ENCODE results near the gene PHACTR3.

The PHACTR3 gene

DNA sequence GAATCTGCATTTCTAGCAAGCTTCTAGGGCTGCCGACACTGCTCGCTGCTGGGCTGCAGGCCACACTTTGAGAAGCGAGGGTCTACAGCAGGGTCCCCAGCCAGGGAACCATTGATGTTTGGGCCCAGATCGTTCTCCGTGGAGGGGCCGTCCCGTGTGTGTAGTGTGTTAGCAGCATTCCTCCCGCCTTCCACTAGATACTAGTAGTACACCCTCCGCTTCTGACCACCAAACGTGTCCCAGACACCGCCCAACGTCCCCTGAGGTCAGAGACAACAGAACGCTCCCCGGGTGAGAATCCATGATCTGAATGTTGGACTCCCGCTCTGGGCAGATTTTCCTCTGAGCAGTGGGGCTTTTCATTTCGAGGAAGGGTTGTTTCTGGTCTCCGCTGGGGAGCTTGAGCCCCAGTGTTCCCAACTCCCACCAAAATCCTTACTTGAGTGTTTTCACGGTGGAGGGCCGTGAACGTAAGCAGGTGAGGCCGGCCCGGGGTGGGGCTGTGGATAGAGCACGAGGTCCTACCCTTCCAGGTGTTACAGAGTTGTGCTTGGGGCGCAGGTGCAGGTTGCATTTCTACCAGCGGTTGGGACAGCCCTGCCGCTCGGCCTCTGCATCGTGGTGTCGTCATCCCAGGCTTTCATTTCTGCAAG lies 204.5 kb downstream of the PHACTR3 start:
- no peak for DNase-seq

DNA sequence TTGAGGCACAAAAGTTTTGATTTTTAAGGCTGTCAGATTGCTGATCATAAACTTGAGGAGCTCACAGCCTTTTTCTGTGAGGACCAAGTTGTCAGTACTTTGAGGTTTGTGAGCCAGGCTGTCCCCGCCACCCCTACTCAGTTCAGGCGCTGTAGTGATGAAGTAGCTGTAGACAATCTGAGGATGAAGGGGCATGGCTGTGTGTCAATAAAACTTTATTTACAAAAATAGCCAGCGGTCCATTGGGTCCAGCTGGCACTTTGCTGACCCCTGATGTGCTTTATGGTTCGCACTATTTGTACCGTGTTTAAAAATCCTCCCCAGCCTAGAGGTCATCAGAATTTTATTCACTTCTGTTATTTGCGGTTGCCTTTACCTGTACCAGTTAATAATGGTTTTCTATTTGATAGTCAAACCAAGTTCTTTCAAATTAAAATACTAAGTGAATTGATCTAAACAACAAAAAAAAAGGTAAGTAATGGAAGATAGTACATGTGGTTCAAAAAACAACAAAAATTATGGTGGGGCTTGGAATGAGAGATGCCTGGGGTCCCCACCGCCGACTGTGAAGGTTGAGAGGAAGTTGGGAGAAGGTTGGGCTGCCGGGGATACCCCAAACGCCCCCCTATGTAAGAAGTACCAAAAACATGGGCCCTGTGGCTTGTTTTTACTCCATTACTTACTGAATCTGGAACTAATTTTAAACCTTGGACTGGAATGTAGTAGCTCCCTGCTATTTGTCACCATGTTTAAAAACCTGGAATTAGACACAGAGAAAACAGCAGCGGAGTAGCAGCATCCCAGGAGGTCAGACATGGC lies 205.5 kb downstream of the PHACTR3 start:
- DNase-seq = no peak

DNA sequence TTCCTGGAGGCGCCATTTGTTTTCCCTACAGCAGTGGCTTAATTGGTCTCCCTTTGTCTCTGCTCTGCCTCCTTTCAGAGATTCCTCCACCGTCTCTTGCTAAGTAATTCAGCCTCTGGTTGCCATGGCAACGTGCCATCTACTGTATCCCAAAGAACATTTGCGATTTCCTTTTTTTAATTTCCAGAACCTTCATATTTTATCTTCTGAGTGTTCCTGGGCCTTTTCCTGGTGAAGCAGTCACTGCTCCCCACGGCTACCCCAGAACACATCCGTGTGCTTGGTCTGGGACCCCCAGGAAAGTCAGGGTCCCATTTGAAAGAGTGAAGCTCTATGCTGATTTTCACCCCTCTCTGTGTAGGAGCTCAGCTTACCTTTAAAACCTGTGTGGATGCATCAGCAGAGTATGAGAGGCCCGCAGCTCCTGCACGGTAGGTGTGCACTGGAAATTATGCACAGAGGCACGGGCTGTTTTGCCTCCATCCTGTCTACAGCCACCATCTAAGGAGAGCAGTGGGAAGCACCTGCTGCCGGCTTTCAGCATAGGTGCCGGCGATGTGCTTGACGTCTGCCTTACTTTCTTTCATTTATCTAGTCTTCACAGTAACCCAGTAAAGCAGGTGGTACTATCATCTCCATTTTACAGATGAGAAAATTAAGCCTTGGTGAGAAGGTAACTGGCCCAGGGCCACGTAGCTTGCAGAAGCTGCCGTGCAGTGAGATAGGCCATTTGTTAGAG lies 206.3 kb downstream of the PHACTR3 start:
- DNase-seq = no peak

DNA sequence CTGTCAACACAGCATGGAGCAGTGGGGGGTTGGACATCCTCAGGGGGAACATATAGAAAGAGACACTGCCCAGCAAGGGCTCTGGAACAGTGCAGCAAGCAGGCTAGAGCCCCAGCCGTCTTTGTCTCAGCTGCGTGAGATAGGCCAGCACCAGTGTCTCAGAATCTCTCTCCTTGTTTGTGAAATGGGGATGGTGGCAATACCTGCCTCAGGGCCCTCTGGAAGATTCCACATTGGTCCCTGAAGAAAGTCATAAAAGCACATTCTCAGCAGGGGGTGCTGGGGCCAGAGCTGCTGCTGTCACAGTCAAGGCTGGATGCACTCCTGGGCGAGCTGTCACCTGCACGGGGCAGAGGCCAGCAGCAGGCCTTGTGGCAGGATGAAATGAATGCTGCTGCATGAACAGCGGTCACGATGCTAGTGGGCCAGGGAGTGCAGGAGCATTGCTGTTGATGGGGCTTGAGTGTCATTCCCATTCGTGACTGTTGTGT lies 207.4 kb downstream of the PHACTR3 start:
- DNase-seq = no peak

DNA sequence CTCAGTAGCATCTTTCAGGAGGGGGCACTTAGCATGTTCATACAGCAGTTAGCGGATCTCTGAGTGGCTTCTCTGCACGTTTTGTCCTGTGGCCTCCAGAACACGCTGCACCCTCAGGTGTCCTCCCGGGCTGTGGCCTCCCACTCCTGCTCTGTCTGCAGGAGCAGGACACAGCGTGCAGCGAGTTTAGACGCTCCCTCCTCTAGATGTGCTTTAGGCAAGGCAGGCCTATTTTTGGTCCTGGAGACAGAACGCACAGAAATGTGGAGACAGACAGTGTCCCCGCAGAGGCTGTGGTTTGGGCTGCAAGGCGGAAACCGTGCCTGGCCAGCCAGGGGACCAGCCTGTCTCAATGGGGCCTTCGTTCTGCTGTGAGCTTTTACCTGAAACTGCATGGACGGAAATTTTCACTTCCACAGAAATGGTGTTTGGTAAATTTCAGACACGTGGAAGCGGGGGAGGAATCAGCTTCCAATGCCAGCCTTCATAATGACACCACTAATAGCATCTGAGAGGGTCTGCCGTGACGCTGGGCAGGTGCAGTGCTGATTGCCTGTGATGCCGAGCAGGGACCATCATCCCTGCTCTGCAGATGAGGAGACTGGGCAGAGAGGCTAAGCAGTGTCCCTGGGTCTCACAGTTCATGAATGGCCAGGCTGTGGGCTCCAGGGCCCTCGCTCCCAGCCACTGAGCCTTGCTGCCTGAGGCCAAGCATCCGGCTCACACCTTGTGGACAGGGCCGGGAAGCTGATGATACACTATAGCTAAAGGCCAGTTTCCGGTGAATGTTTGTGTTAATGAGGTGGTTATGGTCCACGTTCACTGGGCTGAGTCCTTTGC lies 208.2 kb downstream of the PHACTR3 start:
- no peak for DNase-seq

DNA sequence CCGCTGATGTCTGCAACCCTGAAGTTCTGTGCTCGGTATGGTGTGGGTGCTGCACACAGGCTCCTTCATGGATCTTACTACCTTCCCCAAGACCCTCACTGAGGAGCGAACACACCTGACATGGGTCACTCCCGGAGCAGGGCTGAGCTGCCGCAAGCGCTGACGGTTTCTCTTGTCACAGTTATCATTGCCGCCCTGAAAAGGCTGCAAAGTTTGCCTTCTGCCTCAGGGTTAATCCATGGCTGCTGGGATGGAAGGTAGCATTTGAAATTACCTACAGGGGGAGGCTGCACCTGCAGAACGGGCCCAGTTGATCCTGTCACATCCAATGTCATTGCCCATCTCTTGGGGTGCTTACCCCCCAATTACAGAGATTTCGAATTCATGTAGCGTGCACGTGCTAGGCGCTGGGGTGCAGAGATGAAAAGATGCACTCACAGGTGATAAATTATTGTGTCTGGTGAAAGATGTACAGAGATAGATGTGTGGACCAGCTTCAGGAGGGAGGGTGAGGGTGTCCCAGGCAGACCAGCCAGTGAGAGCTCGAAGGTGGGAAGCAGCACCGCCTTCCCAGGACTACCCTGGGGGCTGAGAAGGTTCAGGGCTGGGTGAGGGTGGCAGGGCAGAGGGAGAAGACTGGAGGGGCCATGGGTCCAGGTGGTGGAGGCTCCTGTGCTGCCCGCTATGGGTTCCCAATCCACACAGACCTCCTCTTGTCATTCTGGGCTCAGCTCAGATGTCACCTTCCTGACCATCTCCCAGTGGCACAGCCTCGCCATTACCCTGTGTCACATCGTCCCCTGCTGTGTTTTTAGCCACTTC lies 209.0 kb downstream of the PHACTR3 start:
- DNase-seq = no peak

DNA sequence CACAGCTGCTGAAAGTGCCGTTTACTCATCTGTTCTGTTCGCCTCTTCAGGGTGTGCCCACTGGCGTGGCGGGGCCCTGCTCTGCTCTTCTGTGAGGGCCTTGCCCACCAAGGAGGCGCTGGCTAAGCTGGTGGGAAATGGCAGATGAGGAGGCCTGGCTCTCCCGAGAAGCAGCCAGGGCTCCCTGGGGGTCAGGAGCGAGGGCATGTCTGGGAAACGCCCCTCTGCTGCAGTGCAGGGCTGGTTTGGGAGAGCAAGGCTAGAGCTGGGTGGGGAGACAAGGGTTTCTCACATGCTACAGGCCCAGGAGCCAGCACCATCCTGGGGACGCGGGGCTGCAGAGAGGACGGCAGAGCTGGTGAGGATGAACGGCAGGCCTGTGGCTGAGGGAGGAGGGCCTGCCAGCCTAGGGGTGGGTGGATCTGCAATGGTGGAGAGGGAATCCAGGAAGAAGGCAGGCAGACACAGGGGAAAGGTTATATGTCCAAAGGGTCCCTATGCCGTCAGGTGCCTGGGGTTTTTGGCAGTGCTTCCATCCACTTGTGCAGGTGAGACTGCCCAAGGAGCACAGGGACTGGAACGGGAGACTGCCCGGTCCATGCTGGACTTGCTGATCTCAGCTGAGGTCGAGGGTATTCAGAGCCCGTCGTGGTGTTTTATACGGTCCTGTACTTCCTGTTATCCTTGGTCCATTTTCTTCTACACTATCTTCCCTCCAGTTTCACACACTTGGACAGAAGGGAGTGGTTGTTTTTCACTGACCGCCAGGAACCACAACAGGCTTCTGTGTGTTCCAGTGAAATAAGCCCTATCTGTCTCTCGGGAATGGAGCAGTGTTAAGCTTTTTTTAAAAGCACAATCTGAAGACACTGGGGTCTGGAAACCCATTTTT lies 209.9 kb downstream of the PHACTR3 start:
- no peak for DNase-seq

DNA sequence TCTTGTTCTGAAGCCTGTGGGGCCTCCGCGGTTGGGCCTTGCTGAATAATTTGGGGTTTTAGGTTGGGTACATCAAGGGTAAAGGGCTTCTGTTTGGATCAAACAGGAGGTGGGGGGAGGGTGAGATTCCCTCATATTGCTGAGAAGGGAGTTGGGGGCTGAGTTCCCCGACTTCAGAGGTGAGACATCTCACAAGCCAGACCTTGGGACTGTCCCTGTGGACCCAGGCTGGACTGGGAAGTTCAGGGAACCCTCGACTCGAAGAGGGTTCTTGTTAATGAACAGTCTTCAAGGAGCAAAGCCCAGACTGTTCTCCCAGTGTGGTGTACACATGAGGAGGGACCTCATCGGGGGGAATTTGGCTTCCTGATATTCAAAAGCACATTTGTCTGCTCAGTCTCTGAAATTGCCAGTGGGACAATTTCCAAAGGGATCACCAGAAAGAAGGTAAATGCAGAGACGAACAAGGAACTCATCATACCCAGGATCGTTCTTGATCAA lies 210.6 kb downstream of the PHACTR3 start:
- no peak for DNase-seq

DNA sequence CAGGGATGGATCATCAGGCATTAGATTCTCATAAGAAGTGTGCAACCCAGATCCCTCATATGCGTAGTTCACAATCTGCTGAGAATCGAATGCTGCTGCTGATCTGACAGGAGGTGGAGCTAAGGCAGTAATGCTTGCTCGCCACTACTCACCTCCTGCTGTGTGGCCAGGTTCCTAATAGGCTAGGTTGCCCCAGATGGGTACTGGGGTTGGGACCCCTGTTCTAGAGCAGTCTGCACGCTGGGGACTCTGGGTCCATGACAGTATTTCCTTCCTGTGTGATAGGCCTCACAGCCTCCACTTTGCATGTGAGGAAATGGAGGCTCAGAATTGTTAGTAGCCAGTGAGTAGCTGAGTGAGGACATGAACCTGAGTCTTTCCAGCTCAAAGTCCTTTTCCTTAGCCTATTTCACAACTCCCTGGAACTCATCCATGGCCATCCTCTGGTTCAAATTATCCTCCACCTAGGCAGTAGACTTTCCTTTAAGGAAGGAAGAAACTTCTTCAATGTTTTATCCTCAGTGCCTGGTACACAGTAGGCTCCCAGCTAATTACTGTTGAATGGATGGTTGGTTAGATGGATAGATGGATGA lies 211.9 kb downstream of the PHACTR3 start:
- DNase-seq = no peak

DNA sequence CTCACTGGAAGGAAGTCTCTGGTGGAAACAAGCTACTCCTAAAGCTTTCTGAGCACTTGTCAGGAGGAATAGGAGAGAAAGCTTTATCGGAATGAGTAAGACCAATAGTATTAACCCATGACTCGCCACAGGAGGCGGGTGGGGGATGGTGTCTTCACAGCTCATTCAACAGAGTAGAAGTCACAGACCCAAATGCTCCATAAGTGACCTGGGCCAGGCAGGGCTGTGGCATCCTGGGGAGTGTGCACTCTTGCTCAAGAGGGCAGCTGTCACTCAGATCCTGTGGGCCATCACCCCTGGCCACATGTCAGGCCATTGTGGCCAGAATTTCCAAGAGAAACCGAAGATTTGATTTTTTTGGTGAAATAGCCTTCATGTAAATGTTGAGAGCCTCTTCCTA lies 213.1 kb downstream of the PHACTR3 start:
- DNase-seq = no peak

DNA sequence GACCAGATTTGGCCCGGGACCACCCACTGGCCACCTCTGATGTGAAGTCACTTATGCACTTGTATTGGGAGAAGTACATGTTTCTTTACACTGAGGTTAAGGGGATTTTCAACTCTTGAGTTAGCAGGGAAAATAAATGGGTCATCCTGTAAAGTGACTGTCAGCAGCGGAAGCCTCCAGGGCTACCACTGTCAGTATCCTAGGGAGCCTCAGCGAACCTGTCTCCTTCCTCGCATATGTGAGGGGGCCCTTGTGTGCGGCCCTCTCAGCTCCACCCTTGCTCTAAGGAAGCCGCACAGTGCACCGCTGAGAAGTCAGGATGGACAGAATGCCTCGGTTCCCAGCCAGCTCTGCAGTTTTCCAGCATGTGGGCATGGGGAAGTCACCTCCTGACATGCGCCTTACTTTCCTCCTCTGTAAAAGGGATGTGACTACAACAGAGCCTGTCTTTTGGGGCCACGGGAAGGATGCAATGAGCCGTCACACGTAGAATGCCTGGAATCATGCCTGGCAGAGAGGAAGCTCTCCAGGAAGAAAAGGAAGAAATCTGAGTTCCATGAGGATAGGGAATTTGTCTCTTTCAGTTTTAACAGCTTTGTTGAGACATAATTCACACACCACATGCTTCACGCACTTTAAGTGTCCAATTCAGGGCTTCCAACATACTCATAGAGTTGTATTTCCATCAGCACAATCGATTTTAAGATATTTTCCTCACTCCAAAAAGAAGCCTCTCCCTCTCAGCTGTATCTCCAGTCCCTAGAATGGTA lies 213.7 kb downstream of the PHACTR3 start:
- DNase-seq = no peak

DNA sequence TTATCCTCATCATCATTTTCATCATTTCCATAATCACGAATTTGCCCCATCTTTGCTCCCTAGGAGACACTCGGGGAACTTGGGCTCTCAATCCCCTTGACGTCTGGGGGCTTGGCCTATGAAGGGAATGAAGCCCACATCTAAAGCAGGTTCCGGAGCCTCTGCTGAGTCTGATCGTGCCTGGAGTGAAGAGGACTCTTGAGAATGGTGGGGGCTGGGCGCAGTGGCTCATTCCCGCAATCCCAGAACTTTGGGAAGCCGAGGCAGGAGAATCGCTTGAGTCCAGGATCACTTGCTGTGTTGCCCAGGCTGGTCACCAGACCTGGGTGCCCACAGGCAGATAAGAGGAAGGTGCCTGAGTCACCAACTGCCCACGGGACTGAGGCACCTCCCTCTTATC lies 214.6 kb downstream of the PHACTR3 start:
- no peak for DNase-seq

DNA sequence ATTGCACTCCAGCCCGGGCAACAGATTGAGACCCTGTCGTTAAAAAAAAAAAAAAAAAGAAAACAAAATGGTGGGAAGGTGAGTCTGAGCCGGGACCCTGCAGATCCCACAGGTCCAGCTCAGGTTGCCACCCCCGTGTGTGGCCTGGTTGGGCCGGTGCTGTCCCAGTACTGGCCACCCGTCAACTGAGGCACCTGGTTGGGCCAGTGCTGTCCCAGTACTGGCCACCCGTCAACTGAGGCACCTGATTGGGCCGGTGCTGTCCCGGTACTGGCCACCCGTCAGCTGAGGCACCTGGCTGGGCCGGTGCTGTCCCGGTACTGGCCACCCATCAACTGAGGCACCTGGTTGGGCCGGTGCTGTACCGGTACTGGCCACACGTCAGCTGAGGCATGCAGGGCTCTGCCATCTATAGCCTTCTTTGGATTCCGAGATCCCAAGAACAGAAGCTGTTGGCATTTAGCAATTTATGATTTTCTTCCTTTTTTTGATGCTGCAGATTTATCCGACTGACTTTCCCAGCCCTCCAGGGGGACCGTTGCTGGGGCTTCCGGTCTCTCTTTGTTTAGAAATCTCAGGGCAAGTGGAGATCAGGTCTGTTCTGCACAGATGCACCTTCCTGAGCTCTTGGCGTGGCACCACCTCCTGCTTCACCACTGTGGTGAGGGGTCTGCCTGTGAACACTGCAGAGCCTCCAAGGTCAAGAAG lies 215.3 kb downstream of the PHACTR3 start:
- DNase-seq = no peak

DNA sequence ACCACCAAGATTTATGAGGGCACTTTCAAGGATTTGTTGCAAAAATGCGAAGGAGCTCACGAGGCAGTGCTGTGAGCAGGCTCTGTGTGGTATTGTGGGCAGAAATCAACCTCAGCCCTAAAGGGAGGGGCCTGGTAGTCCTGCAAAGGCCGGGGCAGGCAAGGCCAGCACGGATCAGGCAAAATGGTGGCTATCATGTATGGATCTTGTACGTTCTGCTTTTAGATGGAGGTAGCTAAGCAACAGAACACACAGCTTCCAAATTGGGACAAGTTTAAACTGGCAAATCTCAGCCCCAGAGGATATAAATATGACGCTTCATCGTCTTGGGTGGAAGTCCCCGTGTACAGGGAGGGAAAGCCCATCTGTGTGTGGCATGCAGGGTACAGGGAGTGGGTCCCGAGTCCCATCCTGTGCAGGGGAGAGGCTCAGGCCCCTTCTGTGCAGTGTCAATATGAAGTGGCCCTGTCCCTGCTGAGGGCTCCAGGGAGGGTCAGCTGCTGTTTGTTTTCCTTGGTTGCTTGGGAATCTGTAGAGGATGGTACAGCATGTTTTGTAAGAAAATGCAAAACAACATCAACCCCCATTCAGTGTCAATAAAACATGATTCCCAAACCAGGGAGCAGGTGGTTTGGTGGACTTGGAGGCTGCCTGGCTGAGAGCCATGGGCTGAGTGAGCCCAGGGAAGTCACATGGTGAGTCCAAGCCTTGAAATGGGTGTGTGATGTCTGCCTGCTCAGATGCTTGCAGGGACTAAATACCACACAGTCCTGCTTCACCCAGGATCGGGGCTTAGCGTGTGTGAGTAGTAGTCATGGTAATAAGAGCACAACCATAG lies 216.1 kb downstream of the PHACTR3 start:
- no peak for DNase-seq

DNA sequence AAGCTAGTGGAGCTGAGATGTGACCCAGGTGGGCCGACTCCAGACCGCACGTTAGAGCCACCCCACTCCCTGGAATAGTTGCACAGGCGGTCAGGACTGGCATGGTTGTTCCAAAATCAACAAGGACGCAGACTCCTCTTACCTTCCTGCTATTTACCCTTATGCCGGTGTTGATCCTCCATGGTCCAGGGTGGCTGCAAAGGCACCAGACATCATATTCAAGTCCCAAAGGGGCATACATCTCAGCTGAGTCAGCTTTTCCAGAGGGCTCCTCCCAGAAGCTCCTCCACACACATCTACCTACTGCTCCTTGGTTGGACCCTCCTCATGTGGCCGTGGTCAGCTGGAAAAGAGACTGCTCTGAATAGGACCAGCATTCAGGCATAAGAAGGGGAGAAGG lies 216.9 kb downstream of the PHACTR3 start:
- no peak for DNase-seq

DNA sequence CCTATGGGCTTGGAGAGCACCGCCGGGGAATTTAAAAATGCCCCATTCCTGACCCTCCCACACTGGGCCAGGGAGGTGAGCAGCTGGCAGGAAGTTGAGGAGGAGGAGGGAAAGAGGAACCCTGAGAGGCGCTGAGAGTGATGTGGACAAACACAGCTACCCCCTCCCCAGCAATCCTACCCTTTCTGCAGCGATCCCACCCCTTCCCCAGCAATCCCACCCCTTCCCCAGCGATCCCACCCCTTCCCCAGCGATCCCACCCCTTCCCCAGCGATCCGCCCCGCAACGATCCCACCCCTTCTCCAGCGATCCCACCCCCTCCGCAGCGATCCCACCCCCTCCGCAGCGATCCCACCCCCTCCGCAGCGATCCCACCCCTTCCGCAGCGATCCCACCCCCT lies 217.4 kb downstream of the PHACTR3 start:
- no peak for DNase-seq

DNA sequence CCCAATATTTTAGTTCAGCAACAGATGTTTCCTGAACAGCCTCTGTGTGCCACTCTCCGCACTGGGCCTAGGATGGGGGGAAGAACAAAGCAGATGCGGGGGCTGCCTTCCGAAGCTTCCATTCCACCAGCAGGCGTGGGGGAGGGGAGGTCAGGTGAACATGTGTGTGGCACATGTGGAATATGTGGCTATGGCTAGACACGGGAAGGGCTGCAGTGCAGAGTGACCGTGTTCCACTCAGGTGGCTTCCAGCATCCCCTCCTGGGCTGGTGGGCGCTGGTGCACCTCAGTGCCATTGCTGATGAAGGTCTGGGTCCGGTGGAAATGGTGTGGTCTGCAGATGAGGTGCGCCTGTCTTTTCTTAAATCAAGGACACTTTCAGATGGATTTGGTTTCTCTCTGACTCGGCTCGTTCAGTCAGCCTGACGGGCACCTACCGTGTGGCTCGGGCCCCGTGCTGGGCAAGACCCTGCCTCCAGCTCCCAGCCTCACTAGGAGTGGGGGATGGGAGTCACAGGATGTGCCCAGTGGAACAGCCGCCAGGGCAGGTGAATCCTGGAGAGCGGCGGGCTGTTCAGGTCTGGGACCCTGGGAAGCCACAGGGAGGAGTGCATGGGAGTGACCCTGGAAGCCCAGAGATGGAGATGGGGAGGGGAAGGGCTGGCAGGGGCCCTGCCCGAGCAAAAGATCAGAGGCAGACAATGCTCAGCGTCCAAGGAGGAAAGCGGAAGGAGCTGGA lies 218.1 kb downstream of the PHACTR3 start:
- no peak for DNase-seq

All from NCI-H1436 (cell line).